H1 (cell line): ENCODE data around the gene DPP4. TPM values are rescaled to one million over a fixed set of nuclear protein-coding genes. Genes with fewer than 3 reads are reported as not detected.

Experiments used
- CTCF ChIA-PET: fragments of 300-600 bp; sonication (Branson Sonifier 250); formaldehyde crosslinking; loops from one replicate; lab custom pipeline; 2021; ENCODE audit not compliant: partially characterized antibody; lab: Charles Lee
- POLR2A ChIA-PET: fragments of 300-600 bp; sonication (Branson Sonifier 250); formaldehyde crosslinking; loops from one replicate; lab custom pipeline; 2021; ENCODE audit warnings: inconsistent platforms; ENCODE audit not compliant: partially characterized antibody; lab: Charles Lee
- DNase-seq, 2 experiments: peaks; one replicate each; pipeline versions ENCODE4 v3.0.0 to v3.0.0-alpha.2; 2010 to 2022; ENCODE audit warnings: low spot score in 2 of 2, low read depth in 1 of 2, mixed read lengths in 1 of 2
- FAIRE-seq: peaks from 2 replicates; lab custom pipeline; 2011; peaks lifted over from hg19 to GRCh38; lab: Jason Lieb, UNC
- H2AFZ ChIP-seq: 2 replicates; pipeline ENCODE4 v1.8.1; 2012; ENCODE audit warnings: low read length, inconsistent platforms
- H2AK5ac ChIP-seq: 2 replicates; pipeline ENCODE4 v1.6.1; 2013; ENCODE audit warnings: low read depth, low read length
- H2BK120ac ChIP-seq: replicated peaks from 2 replicates; pipeline ENCODE3; 2013; ENCODE audit warnings: low read depth, low read length, inconsistent platforms
- H2BK12ac ChIP-seq: 2 replicates; pipeline ENCODE4 v1.6.1; 2013; ENCODE audit warnings: low read depth, low read length
- H2BK15ac ChIP-seq: 2 replicates; pipeline ENCODE4 v1.6.1; 2013; ENCODE audit warnings: low read length
- H2BK20ac ChIP-seq: 2 replicates; pipeline ENCODE4 v1.6.1; 2013; ENCODE audit warnings: low read length
- H2BK5ac ChIP-seq: 2 replicates; pipeline ENCODE4 v1.6.1; 2013; ENCODE audit warnings: low read depth, low read length
- H3K14ac ChIP-seq: 2 replicates; pipeline ENCODE4 v1.6.1; 2013; ENCODE audit warnings: inconsistent platforms; ENCODE audit not compliant: insufficient read length
- H3K18ac ChIP-seq: 2 replicates; pipeline ENCODE4 v1.6.1; 2013; ENCODE audit warnings: low read length; ENCODE audit errors: extremely low read depth
- H3K23ac ChIP-seq: 2 replicates; pipeline ENCODE4 v1.6.1; 2013; ENCODE audit warnings: inconsistent platforms; ENCODE audit not compliant: insufficient read length
- H3K23me2 ChIP-seq: 2 replicates; pipeline ENCODE4 v1.6.1; 2013; ENCODE audit warnings: low read depth, low read length
- H3K27ac ChIP-seq: 2 replicates; pipeline ENCODE4 v1.6.1; 2011; ENCODE audit warnings: low read depth, low read length, inconsistent platforms
- H3K27me3 ChIP-seq, 4 experiments: replicated peaks in 1 of 4; 1 replicate in 1 of 4; 2 replicates in 3 of 4; pipeline versions ENCODE4 v1.6.1 to v1.8.1; 2011 to 2013; ENCODE audit warnings: low read length in 3 of 4, mild to moderate bottlenecking in 3 of 4, inconsistent platforms in 2 of 4, mixed read lengths in 2 of 4, moderate library complexity in 1 of 4; ENCODE audit not compliant: control insufficient read depth in 3 of 4, insufficient read depth in 3 of 4; ENCODE audit errors: extremely low read depth in 1 of 4
- H3K36me3 ChIP-seq, 4 experiments: 2 replicates each; pipeline versions ENCODE4 v1.6.1 to v1.8.1; 2011 to 2013; ENCODE audit warnings: mild to moderate bottlenecking in 4 of 4, low read length in 3 of 4, moderate library complexity in 2 of 4, control low read depth in 1 of 4, inconsistent platforms in 1 of 4; ENCODE audit not compliant: insufficient read depth in 4 of 4, control insufficient read depth in 2 of 4
- H3K4ac ChIP-seq: replicated peaks from 2 replicates; pipeline ENCODE3; 2013; ENCODE audit warnings: low read length, low read depth, mixed read lengths, inconsistent platforms; ENCODE audit not compliant: insufficient read length
- H3K4me1 ChIP-seq, 4 experiments: replicated peaks in 1 of 4; 1 replicate in 1 of 4; 2 replicates in 3 of 4; pipeline versions ENCODE4 v1.6.1 to v1.8.1; 2011 to 2013; ENCODE audit warnings: low read length in 3 of 4, inconsistent platforms in 2 of 4, mixed read lengths in 1 of 4; ENCODE audit not compliant: insufficient read depth in 4 of 4, control insufficient read depth in 3 of 4
- H3K4me2 ChIP-seq, 2 experiments: 2 replicates each; pipeline versions ENCODE4 v1.6.1 to v1.8.1; 2011 to 2013; ENCODE audit warnings: low read depth in 2 of 2, low read length in 2 of 2, control low read depth in 1 of 2, inconsistent platforms in 1 of 2, mild to moderate bottlenecking in 1 of 2; ENCODE audit not compliant: insufficient read depth in 1 of 2
- H3K4me3 ChIP-seq, 4 experiments: fragments of 200-600, 300-600 bp in 1 of 4; sonication (generic), shearing (Covaris generic), sonication (Bioruptor Twin) in 1 of 4; 2 replicates each; pipeline versions ENCODE4 v1.5.1 to v1.8.1; 2011 to 2016; ENCODE audit warnings: low read length in 4 of 4, low read depth in 3 of 4, control low read depth in 2 of 4, inconsistent platforms in 2 of 4, mild to moderate bottlenecking in 2 of 4, mixed read lengths in 1 of 4, moderate library complexity in 1 of 4; ENCODE audit not compliant: insufficient read depth in 2 of 4; ENCODE audit errors: extremely low read depth in 1 of 4
- H3K56ac ChIP-seq: replicated peaks from 2 replicates; pipeline ENCODE3; 2013; ENCODE audit warnings: low read depth, mild to moderate bottlenecking, mixed read lengths, low read length, inconsistent platforms; ENCODE audit not compliant: insufficient read length
- H3K79me1 ChIP-seq: 2 replicates; pipeline ENCODE4 v1.6.1; 2013; ENCODE audit warnings: low read depth, low read length, control low read depth
- H3K79me2 ChIP-seq, 2 experiments: 2 replicates each; pipeline versions ENCODE4 v1.6.1 to v1.8.1; 2012 to 2013; ENCODE audit warnings: low read length in 2 of 2, mild to moderate bottlenecking in 2 of 2, inconsistent platforms in 1 of 2; ENCODE audit not compliant: insufficient read depth in 2 of 2, control insufficient read depth in 1 of 2
- H3K9ac ChIP-seq, 4 experiments: replicated peaks in 1 of 4; 1 replicate in 1 of 4; 2 replicates in 3 of 4; pipeline versions ENCODE4 v1.6.1 to v1.8.1; 2011 to 2013; ENCODE audit warnings: low read depth in 3 of 4, low read length in 3 of 4, control low read depth in 2 of 4, mild to moderate bottlenecking in 2 of 4, moderate library complexity in 2 of 4, inconsistent platforms in 1 of 4; ENCODE audit errors: extremely low read depth in 1 of 4
- H3K9me3 ChIP-seq, 2 experiments: 2 replicates each; pipeline versions ENCODE4 v1.6.1 to v1.8.1; 2012 to 2013; ENCODE audit warnings: mild to moderate bottlenecking in 2 of 2, moderate library complexity in 2 of 2, control low read depth in 1 of 2, inconsistent platforms in 1 of 2, low read depth in 1 of 2, low read length in 1 of 2, mixed read lengths in 1 of 2; ENCODE audit not compliant: insufficient read depth in 2 of 2
- H4K20me1 ChIP-seq, 2 experiments: replicated peaks in 1 of 2; 2 replicates each; pipeline versions ENCODE3 to v1.8.1; 2011 to 2013; ENCODE audit warnings: inconsistent platforms in 2 of 2, low read length in 2 of 2, mild to moderate bottlenecking in 1 of 2; ENCODE audit not compliant: insufficient read depth in 2 of 2, control insufficient read depth in 1 of 2
- H4K5ac ChIP-seq: 2 replicates; pipeline ENCODE4 v1.6.1; 2013; ENCODE audit warnings: low read length, low read depth, mixed read lengths, inconsistent platforms; ENCODE audit not compliant: insufficient read length
- H4K8ac ChIP-seq: 2 replicates; pipeline ENCODE4 v1.8.0; 2013; ENCODE audit warnings: mild to moderate bottlenecking, moderate library complexity, low read length, inconsistent platforms; ENCODE audit not compliant: insufficient read depth; ENCODE audit errors: extremely low read depth
- H4K91ac ChIP-seq: replicated peaks from 2 replicates; pipeline ENCODE3; 2013; ENCODE audit warnings: low read length, mixed read lengths, inconsistent platforms; ENCODE audit not compliant: insufficient read length
- HDAC2 ChIP-seq, 2 experiments: fragments of 300-600 bp in 1 of 2; sonication (generic) in 1 of 2; IDR thresholded peaks; 2 replicates each; pipeline ENCODE4 v1.6.1; 2011 to 2012; ENCODE audit warnings: low read depth in 2 of 2, low read length in 2 of 2, mild to moderate bottlenecking in 2 of 2, moderate library complexity in 2 of 2, borderline replicate concordance in 1 of 2, inconsistent platforms in 1 of 2
- HDAC6 ChIP-seq: IDR thresholded peaks from one replicate; pipeline ENCODE4 v1.7.1; 2012; ENCODE audit warnings: low read depth, mild to moderate bottlenecking, inconsistent platforms, low read length, moderate library complexity
- POLR2A ChIP-seq, 2 experiments: IDR thresholded peaks; 1 replicate in 1 of 2; 2 replicates in 1 of 2; pipeline ENCODE4 v1.6.1; 2011; ENCODE audit warnings: low read depth in 2 of 2, low read length in 2 of 2, mild to moderate bottlenecking in 2 of 2; ENCODE audit errors: control extremely low read depth in 1 of 2
- SP2 ChIP-seq: IDR thresholded peaks from 2 replicates; pipeline ENCODE4 v1.6.1; 2012; ENCODE audit warnings: mild to moderate bottlenecking, low read length, inconsistent platforms
- WGBS, 2 experiments: shearing (Covaris generic) in 1 of 2; methylation state at CpG; one replicate each; pipeline versions ENCODE4 v1.1.6 to v1.1.7; 2013 to 2015; ENCODE audit warnings: low lambda C conversion rate in 2 of 2, mixed read lengths in 2 of 2, inconsistent platforms in 1 of 2, low coverage in 1 of 2, missing lambda C conversion rate in 1 of 2; ENCODE audit not compliant: insufficient replicate concordance in 2 of 2, insufficient coverage in 1 of 2, insufficient read length in 1 of 2; ENCODE audit errors: extremely low coverage in 1 of 2, missing lambda C conversion rate in 1 of 2; 5-methylcytosine and 5-hydroxymethylcytosine counted together
- polyA plus RNA-seq, 7 experiments: library from polyadenylated mRNA; depleted of rRNA in 3 of 7; stranded (reverse) in 5 of 7; unstranded in 2 of 7; fragments of >200 nt in 5 of 7; fragments of 200-250 nt in 2 of 7; gene quantifications; 1 replicate in 5 of 7; 2 replicates in 1 of 7; 4 replicates in 1 of 7; pipeline versions ENCODE4 v1.2.1 to v1.2.3, GENCODE V29; 2011 to 2013; ENCODE audit warnings: missing spikeins in 2 of 7, mixed read lengths in 2 of 7
- total RNA-seq: library from RNA; stranded (reverse); fragmentation: NEBNext Ultra II Directional; extraction: Animal tissue kit (Norgen Biotek cat#: 25700); gene quantifications from 2 replicates; pipeline ENCODE4 v1.2.1, GENCODE V29; 2021
- TF ChIP-seq, protein P1 (sequence below): IDR thresholded peaks from 2 replicates; pipeline ENCODE4 v1.6.1; 2011; ENCODE audit warnings: low read length, improper control_type of control experiment

DPP4 gene
- total and polyA plus RNA-seq, 2 of the 8 experiments (the other 6 are each of a cell fraction or from before 2014, with no cell fraction given), result 1.3 to 3.1 TPM

DNA sequence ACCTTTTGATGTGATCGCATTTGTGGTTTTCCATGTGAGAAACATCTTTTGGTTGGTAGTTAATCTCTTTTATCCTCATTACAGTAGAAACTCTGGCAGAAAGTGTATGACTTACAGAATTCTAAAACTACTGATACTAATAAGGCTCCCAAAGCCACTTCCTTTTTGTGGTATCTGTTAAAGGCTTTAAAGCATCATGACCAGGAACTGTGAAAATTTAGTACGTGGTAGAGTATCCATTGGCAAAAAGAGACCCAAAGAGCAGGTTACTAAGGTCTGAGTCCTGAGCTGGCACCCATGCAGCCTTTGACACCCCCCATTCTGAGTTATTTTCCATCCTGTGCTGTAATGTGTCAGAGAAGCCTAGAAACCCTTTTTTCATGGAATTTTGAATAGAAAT, 94.5 kb downstream of the DPP4 start:
- Histone ChIP-seq H3K9ac (no peak overlapping the region), H3K4me1 (peaks cover 0 to 2% (median 0%) of the 10 kb centered on the region in 4 experiments; a peak in 1 of 7 replicates), H4K91ac (no peak overlapping the region), H3K9me3 (no peaks in the 10 kb centered on the region), H3K23me2 (no peaks in the 10 kb centered on the region), H4K5ac (no peak overlapping the region), H3K14ac (no peak overlapping the region), H3K4me3 (no peak overlapping the region), H2AFZ (no peak overlapping the region), H3K23ac (no peak overlapping the region), H3K27me3 (no peaks in the 10 kb centered on the region), H3K4me2 (no peak overlapping the region), H2BK15ac (no peak overlapping the region), H3K27ac (no peak overlapping the region), H3K79me1 (no peaks in the 10 kb centered on the region), H2BK120ac (no peak overlapping the region), H2BK12ac (no peak overlapping the region), H2BK5ac (no peak overlapping the region), H3K4ac (no peak overlapping the region), H2BK20ac (no peak overlapping the region), H3K36me3 (no peaks in the 10 kb centered on the region), H3K18ac (no peak overlapping the region), H2AK5ac (no peak overlapping the region), H4K20me1 (no peaks in the 10 kb centered on the region), H3K79me2 (no peaks in the 10 kb centered on the region), H4K8ac (no peak overlapping the region), H3K56ac (no peak overlapping the region)
- FAIRE-seq, result no peak
- DNase-seq, result no peak
- TF ChIP-seq, protein P1, sequence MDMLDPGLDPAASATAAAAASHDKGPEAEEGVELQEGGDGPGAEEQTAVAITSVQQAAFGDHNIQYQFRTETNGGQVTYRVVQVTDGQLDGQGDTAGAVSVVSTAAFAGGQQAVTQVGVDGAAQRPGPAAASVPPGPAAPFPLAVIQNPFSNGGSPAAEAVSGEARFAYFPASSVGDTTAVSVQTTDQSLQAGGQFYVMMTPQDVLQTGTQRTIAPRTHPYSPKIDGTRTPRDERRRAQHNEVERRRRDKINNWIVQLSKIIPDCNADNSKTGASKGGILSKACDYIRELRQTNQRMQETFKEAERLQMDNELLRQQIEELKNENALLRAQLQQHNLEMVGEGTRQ, result no peak
- no peak for TF ChIP-seq HDAC6
- TF ChIP-seq POLR2A (IDR thresholded peaks at IDR 0.05; ENCODE audit: control extremely low read depth in 1 of 2, low read depth in 2 of 2, low read length in 2 of 2), result no peak
- TF ChIP-seq HDAC2 (IDR thresholded peaks at IDR 0.05; ENCODE audit: borderline replicate concordance in 1 of 2, low read depth in 2 of 2, low read length in 2 of 2), result no peak
- TF ChIP-seq SP2, result no peak
- WGBS, 2 experiments, result 84% methylated on average over 2 of the region's 2 CpGs; no CpG with 5 or more reads in 1 of the 2 experiments
- ChIA-PET POLR2A (no interaction called here), CTCF (interaction anchor here (0.5 to 4.2 kb wide), 4 partner anchors 9 to 146 kb away, joined by 3 to 20 read pairs (median 6); no protein-coding TSS in a partner anchor)
